GM19468 (cell line): ENCODE measurements around the gene IFITM10.

Experiments
- ATAC-seq: cut with Tn5 transposase; IDR thresholded peaks from one replicate; pipeline ENCODE4 v1.9.1; 2021; ENCODE audit warnings: mild to moderate bottlenecking, moderate library complexity, moderate number of reproducible peaks; ENCODE audit not compliant: unreplicated experiment; ENCODE audit errors: extremely low read depth

Gene IFITM10

GRCh38 chr11:1727096-1727690, 23.2 kb downstream of the IFITM10 start:
- no peak for ATAC-seq

GRCh38 chr11:1719781-1720180, 30.6 kb downstream of the IFITM10 start:
- no peak for ATAC-seq

GRCh38 chr11:1718326-1718725, 32.1 kb downstream of the IFITM10 start:
- ATAC-seq: no peak

GRCh38 chr11:1717745-1718144, 32.6 kb downstream of the IFITM10 start:
- ATAC-seq: no peak

GRCh38 chr11:1714908-1715885, 35.2 kb downstream of the IFITM10 start:
- ATAC-seq: no peak

GRCh38 chr11:1708716-1709115, 41.7 kb downstream of the IFITM10 start:
- ATAC-seq: no peak

- ATAC-seq: no peak
These were observed 42.6 kb downstream of the IFITM10 start for GRCh38 chr11:1707751-1708150.

- no peak for ATAC-seq
These were observed 43.6 kb downstream of the IFITM10 start for GRCh38 chr11:1706634-1707400.

GRCh38 chr11:1705126-1706052, 45.0 kb downstream of the IFITM10 start:
- ATAC-seq: no peak

GRCh38 chr11:1703146-1703545, 47.2 kb downstream of the IFITM10 start:
- no peak for ATAC-seq

- ATAC-seq: no peak
These were observed 47.9 kb downstream of the IFITM10 start for GRCh38 chr11:1702506-1702905.

GRCh38 chr11:1701091-1701807, 49.1 kb downstream of the IFITM10 start:
- no peak for ATAC-seq

- ATAC-seq: no peak
These were observed 50.6 kb downstream of the IFITM10 start for GRCh38 chr11:1699771-1700170.

- ATAC-seq: no peak
These were observed 53.5 kb downstream of the IFITM10 start, which contains the start of gene KRTAP5-6 for GRCh38 chr11:1696608-1697570. Gene KRTAP5-6, plus strand, starts transcription at chr11:1697195. Its CDS starts 51 bp downstream, at chr11:1697246.

- no peak for ATAC-seq
These were observed 54.8 kb downstream of the IFITM10 start for GRCh38 chr11:1695548-1696108.

GRCh38 chr11:1694846-1695547, 55.4 kb downstream of the IFITM10 start:
- ATAC-seq: no peak
